Measurements from ENCODE around the gene TET3. TPM values are rescaled to one million over a fixed set of nuclear protein-coding genes. Genes with fewer than 3 reads are reported as not detected.

TET3 gene
- total RNA-seq, 4 donors from 2014 or later: 4.3 to 14.1 (median 6.6) TPM

GRCh38 chr2:74002505-74003421 is 18.1 kb downstream of the TET3 start:
- H3K9me3 ChIP-seq: no peaks in the 10 kb centered on the region
- peaks cover 0 to 75% (median 28%) of the 10 kb centered on the region in 4 donors for H3K4me1 ChIP-seq
- no peaks in the 10 kb centered on the region for H3K27me3 ChIP-seq
- peak overlapping the region in 3 of 4 donors; percentile 6 to 85 (median 73) for H3K27ac ChIP-seq
- peak; percentile 62 to 76 for DNase-seq (ENCODE audit: low spot score in 2 of 2)
- 0 to 3% methylated on average over 26 to 42 of the region's 68 CpGs for WGBS, 2 donors
- peak; percentile 22 to 81 for TF ChIP-seq POLR2A (IDR thresholded peaks at IDR 0.05)
- peak in 1 of 2 donors; percentile 80 for TF ChIP-seq EP300 (IDR thresholded peaks at IDR 0.05)
- peak in 2 of 5 experiments; percentile 38 to 61 for TF ChIP-seq CTCF (IDR thresholded peaks at IDR 0.05)
- H3K36me3 ChIP-seq: no peaks in the 10 kb centered on the region
- peak overlapping the region; percentile 45 to 73 (median 48) for H3K4me3 ChIP-seq

GRCh38 chr2:74003494-74004211 is 18.9 kb downstream of the TET3 start:
- peak overlapping the region in 2 of 4 donors; percentile 73 to 85 for H3K27ac ChIP-seq
- no peaks in the 10 kb centered on the region for H3K27me3 ChIP-seq
- peaks cover 0 to 83% (median 29%) of the 10 kb centered on the region in 4 donors for H3K4me1 ChIP-seq
- H3K4me3 ChIP-seq: peak overlapping the region in 2 of 4 donors; percentile 50 to 73
- WGBS, 2 donors: 14 to 30% methylated on average over 13 to 16 of the region's 16 CpGs
- TF ChIP-seq POLR2A (IDR thresholded peaks at IDR 0.05) (no peak), CTCF (IDR thresholded peaks at IDR 0.05) (no peak), EP300 (IDR thresholded peaks at IDR 0.05) (no peak)
- H3K9me3 ChIP-seq: no peaks in the 10 kb centered on the region
- H3K36me3 ChIP-seq: no peaks in the 10 kb centered on the region
- no peak for DNase-seq (ENCODE audit: low spot score in 2 of 2)

- peak overlapping the region in 1 of 4 donors; percentile 73 for H3K4me3 ChIP-seq
- 70 to 79% methylated on average over 17 to 18 of the region's 18 CpGs for WGBS, 2 donors
- no peaks in the 10 kb centered on the region for H3K27me3 ChIP-seq
- H3K9me3 ChIP-seq: no peaks in the 10 kb centered on the region
- H3K27ac ChIP-seq: peak overlapping the region in 2 of 4 donors; percentile 51 to 85
- H3K4me1 ChIP-seq: peaks cover 0 to 91% (median 34%) of the 10 kb centered on the region in 4 donors
- TF ChIP-seq EP300 (IDR thresholded peaks at IDR 0.05): no peak
- TF ChIP-seq CTCF (IDR thresholded peaks at IDR 0.05): no peak
- no peak for TF ChIP-seq POLR2A (IDR thresholded peaks at IDR 0.05)
- no peaks in the 10 kb centered on the region for H3K36me3 ChIP-seq
- DNase-seq (ENCODE audit: low spot score in 2 of 2): no peak
Observed at GRCh38 chr2:74004212-74005182, 19.8 kb downstream of the TET3 start.

- Histone ChIP-seq H3K4me3 (no peak overlapping the region), H3K36me3 (no peaks in the 10 kb centered on the region), H3K9me3 (no peaks in the 10 kb centered on the region), H3K4me1 (peaks cover 0 to 87% (median 35%) of the 10 kb centered on the region in 4 donors), H3K27me3 (no peaks in the 10 kb centered on the region), H3K27ac (no peak overlapping the region)
- TF ChIP-seq EP300 (IDR thresholded peaks at IDR 0.05): no peak
- 38% methylated on average over 6 to 8 of the region's 8 CpGs for WGBS, 2 donors
- DNase-seq (ENCODE audit: low spot score in 2 of 2): no peak
Observed at GRCh38 chr2:74005786-74006185, 21.1 kb downstream of the TET3 start.

GRCh38 chr2:74006459-74006858 is 21.7 kb downstream of the TET3 start:
- no peak for DNase-seq (ENCODE audit: low spot score in 2 of 2)
- no peak for TF ChIP-seq CTCF (IDR thresholded peaks at IDR 0.05)
- TF ChIP-seq EP300 (IDR thresholded peaks at IDR 0.05): no peak
- TF ChIP-seq POLR2A (IDR thresholded peaks at IDR 0.05): no peak
- Histone ChIP-seq H3K4me1 (peaks cover 0 to 83% (median 35%) of the 10 kb centered on the region in 4 donors), H3K9me3 (no peaks in the 10 kb centered on the region), H3K27ac (no peak overlapping the region), H3K27me3 (no peaks in the 10 kb centered on the region), H3K4me3 (no peak overlapping the region), H3K36me3 (no peaks in the 10 kb centered on the region)
- WGBS, 2 donors: 17 to 23% methylated on average over 6 to 7 of the region's 7 CpGs

Measured in tibial nerve (tissue), 4 donors.